ENCODE measurements around the gene MGST3. TPM values are rescaled to one million over a fixed set of nuclear protein-coding genes. Genes with fewer than 3 reads are reported as not detected.

The MGST3 gene
- polyA plus RNA-seq, 3 donors, result 57.9 to 228 (median 189) TPM

DNA sequence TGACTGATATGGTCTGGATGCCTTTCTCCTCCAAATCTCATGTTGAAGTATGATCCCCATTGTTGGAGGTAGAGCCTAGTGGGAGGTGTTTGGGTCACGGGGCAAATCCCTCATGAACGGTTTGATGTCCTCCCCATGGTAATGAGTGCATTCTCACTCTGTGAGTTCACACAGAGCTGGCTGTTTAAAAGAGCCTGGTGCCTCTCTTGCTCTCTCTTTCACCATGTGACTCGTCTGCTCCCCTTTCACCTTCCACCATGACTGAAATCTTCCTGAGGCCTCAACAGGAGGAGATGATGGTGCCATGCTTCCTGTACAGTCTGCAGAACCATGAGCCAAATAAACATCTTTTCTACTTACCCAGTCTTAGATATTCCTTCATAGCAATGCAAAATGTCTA lies 37.1 kb downstream of the MGST3 start:
- Histone ChIP-seq H3K27ac (ENCODE audit: low read depth in 1 of 2, low read length in 2 of 2) (no peak overlapping the region), H3K9ac (ENCODE audit: insufficient read depth, low read length, poor library complexity, severe bottlenecking) (no peak overlapping the region), H2AFZ (ENCODE audit: insufficient read depth, low read depth, low read length, poor library complexity, severe bottlenecking) (no peak overlapping the region), H3K4me3 (replicated peaks in 1 of 3; ENCODE audit: low read depth in 2 of 3, low read length in 3 of 3) (no peak overlapping the region), H3K27me3 (ENCODE audit: control insufficient read depth in 2 of 2, insufficient read depth in 2 of 2, low read length in 2 of 2) (no peaks in the 10 kb centered on the region), H3K9me3 (replicated peaks in 1 of 2; ENCODE audit: control insufficient read depth in 1 of 2, insufficient read depth in 1 of 2, low read length in 2 of 2) (no peaks in the 10 kb centered on the region), H3K79me2 (ENCODE audit: insufficient read depth, low read length) (peaks cover 39% of the 10 kb centered on the region), H4K20me1 (ENCODE audit: insufficient read depth, low read length) (no peaks in the 10 kb centered on the region), H3K36me3 (replicated peaks in 1 of 2; ENCODE audit: control insufficient read depth in 1 of 2, insufficient read depth in 2 of 2, low read length in 2 of 2) (peaks cover 37 to 46% of the 10 kb centered on the region in 2 donors), H3K4me2 (replicated peaks; ENCODE audit: extremely low read depth, low read length, poor library complexity, severe bottlenecking) (no peak overlapping the region), H3K4me1 (ENCODE audit: control insufficient read depth in 1 of 2, insufficient read depth in 2 of 2, low read length in 2 of 2) (peaks cover 41 to 60% of the 10 kb centered on the region in 2 donors)
- Mint-ChIP-seq H3K27ac (peak overlapping the region in 2 of 7 donors; percentile 33 to 54), H3K27me3 (ENCODE audit: low read depth in 3 of 3) (no peaks in the 10 kb centered on the region), H3K4me3 (no peak overlapping the region), H3K4me1 (peaks cover 63% of the 10 kb centered on the region), H3K36me3 (peaks cover 52 to 55% of the 10 kb centered on the region in 2 donors), H3K9me3 (no peaks in the 10 kb centered on the region)
- TF ChIP-seq, protein P1, sequence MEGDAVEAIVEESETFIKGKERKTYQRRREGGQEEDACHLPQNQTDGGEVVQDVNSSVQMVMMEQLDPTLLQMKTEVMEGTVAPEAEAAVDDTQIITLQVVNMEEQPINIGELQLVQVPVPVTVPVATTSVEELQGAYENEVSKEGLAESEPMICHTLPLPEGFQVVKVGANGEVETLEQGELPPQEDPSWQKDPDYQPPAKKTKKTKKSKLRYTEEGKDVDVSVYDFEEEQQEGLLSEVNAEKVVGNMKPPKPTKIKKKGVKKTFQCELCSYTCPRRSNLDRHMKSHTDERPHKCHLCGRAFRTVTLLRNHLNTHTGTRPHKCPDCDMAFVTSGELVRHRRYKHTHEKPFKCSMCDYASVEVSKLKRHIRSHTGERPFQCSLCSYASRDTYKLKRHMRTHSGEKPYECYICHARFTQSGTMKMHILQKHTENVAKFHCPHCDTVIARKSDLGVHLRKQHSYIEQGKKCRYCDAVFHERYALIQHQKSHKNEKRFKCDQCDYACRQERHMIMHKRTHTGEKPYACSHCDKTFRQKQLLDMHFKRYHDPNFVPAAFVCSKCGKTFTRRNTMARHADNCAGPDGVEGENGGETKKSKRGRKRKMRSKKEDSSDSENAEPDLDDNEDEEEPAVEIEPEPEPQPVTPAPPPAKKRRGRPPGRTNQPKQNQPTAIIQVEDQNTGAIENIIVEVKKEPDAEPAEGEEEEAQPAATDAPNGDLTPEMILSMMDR (IDR thresholded peaks at IDR 0.05), result no peak
- intact Hi-C loops (cut with micrococcal nuclease), result loop anchor here in 1 of 2 donors (5.0 kb wide), 1 partner anchor 36 kb away; the partner anchor contains the start of gene MGST3
- WGBS (ENCODE audit: insufficient coverage), result 100% methylated on average over 1 of the region's 3 CpGs
- no peak for DNase-seq

- peak overlapping the region; percentile 29 for H3K9ac ChIP-seq (ENCODE audit: insufficient read depth, low read length, poor library complexity, severe bottlenecking)
- no peak overlapping the region for H2AFZ ChIP-seq (ENCODE audit: insufficient read depth, low read depth, low read length, poor library complexity, severe bottlenecking)
- H3K4me2 ChIP-seq (replicated peaks; ENCODE audit: extremely low read depth, low read length, poor library complexity, severe bottlenecking), result peak overlapping the region; percentile 67
- H3K9me3 ChIP-seq (replicated peaks in 1 of 2; ENCODE audit: control insufficient read depth in 1 of 2, insufficient read depth in 1 of 2, low read length in 2 of 2), result no peaks in the 10 kb centered on the region
- Mint-ChIP-seq H3K27me3 (ENCODE audit: low read depth in 3 of 3) (no peaks in the 10 kb centered on the region), H3K9me3 (no peaks in the 10 kb centered on the region), H3K27ac (peak overlapping the region; percentile 85 to 96 (median 94)), H3K36me3 (peaks cover 37 to 42% of the 10 kb centered on the region in 2 donors), H3K4me1 (peaks cover 72% of the 10 kb centered on the region), H3K4me3 (peak overlapping the region; percentile 34 to 82)
- H3K4me3 ChIP-seq (replicated peaks in 1 of 3; ENCODE audit: low read depth in 2 of 3, low read length in 3 of 3), result peak overlapping the region in 1 of 3 experiments; percentile 53
- DNase-seq, result peak; percentile 43 to 78 (median 72)
- no peaks in the 10 kb centered on the region for H4K20me1 ChIP-seq (ENCODE audit: insufficient read depth, low read length)
- WGBS (ENCODE audit: insufficient coverage), result 0% methylated on average over 1 of the region's 2 CpGs
- peaks cover 19 to 32% of the 10 kb centered on the region in 2 donors for H3K36me3 ChIP-seq (replicated peaks in 1 of 2; ENCODE audit: control insufficient read depth in 1 of 2, insufficient read depth in 2 of 2, low read length in 2 of 2)
- intact Hi-C loops (cut with micrococcal nuclease), result no loop called here
- H3K27ac ChIP-seq (ENCODE audit: low read depth in 1 of 2, low read length in 2 of 2), result peak overlapping the region; percentile 72 to 80
- no peaks in the 10 kb centered on the region for H3K27me3 ChIP-seq (ENCODE audit: control insufficient read depth in 2 of 2, insufficient read depth in 2 of 2, low read length in 2 of 2)
- H3K79me2 ChIP-seq (ENCODE audit: insufficient read depth, low read length), result peaks cover 41% of the 10 kb centered on the region
- H3K4me1 ChIP-seq (ENCODE audit: control insufficient read depth in 1 of 2, insufficient read depth in 2 of 2, low read length in 2 of 2), result peaks cover 39 to 64% of the 10 kb centered on the region in 2 donors
- TF ChIP-seq, protein P1 (IDR thresholded peaks at IDR 0.05), result no peak
Observed at GRCh38 chr1:165671526-165671925, 40.5 kb downstream of the MGST3 start.

All from CD14-positive monocyte (primary cell).